Upper lobe of left lung (tissue), 4 donors: Measurements from ENCODE around the gene MDN1.

Experiments
- EP300 ChIP-seq, 4 donors: sonication (generic); formaldehyde crosslinking; IDR thresholded peaks; one replicate each; pipeline ENCODE4 v1.5.1; 2017; ENCODE audit warnings: antibody characterized with exemption in 4 of 4, control low read depth in 2 of 4
- POLR2A ChIP-seq, 4 donors: fragments of 450-650 bp; IDR thresholded peaks; one replicate each; pipeline ENCODE4 v1.5.1; 2016 to 2017; ENCODE audit warnings: antibody characterized with exemption in 4 of 4, mild to moderate bottlenecking in 2 of 4
- POLR2AphosphoS5 ChIP-seq, 2 donors: sonication (generic); formaldehyde crosslinking; IDR thresholded peaks; one replicate each; pipeline ENCODE4 v1.5.1; 2017; ENCODE audit warnings: antibody characterized with exemption in 2 of 2
- TF ChIP-seq, protein P1 (sequence below), 6 experiments: fragments of 450-650 bp in 4 of 6; fragments of 200-600 bp in 2 of 6; sonication (generic) in 2 of 6; IDR thresholded peaks; one replicate each; pipeline ENCODE4 v1.5.1; 2016 to 2019; ENCODE audit warnings: antibody characterized with exemption in 6 of 6

DNA sequence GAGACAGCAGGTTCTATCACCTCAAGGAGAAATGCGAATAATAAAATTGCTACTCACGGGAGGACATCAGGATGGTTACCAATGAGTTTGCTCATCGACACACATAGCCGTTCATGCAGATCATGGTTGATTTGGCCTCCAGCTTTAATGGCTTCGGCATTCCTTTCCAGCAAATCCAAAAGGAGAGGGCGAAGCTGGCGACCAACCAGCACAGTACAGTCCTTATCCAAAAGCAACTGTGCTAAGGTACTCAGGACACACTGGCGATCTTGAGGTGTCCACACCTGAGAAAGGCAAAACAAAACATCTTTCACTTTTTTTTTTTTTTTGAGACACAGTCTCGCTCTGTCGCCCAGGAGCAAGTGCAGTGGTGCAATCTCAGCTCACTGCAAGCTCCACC, 16.3 kb downstream of the MDN1 start:
- TF ChIP-seq, protein P1, sequence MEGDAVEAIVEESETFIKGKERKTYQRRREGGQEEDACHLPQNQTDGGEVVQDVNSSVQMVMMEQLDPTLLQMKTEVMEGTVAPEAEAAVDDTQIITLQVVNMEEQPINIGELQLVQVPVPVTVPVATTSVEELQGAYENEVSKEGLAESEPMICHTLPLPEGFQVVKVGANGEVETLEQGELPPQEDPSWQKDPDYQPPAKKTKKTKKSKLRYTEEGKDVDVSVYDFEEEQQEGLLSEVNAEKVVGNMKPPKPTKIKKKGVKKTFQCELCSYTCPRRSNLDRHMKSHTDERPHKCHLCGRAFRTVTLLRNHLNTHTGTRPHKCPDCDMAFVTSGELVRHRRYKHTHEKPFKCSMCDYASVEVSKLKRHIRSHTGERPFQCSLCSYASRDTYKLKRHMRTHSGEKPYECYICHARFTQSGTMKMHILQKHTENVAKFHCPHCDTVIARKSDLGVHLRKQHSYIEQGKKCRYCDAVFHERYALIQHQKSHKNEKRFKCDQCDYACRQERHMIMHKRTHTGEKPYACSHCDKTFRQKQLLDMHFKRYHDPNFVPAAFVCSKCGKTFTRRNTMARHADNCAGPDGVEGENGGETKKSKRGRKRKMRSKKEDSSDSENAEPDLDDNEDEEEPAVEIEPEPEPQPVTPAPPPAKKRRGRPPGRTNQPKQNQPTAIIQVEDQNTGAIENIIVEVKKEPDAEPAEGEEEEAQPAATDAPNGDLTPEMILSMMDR (IDR thresholded peaks at IDR 0.05), result no peak
- TF ChIP-seq POLR2AphosphoS5 (IDR thresholded peaks at IDR 0.05) (no peak), POLR2A (IDR thresholded peaks at IDR 0.05) (no peak), EP300 (IDR thresholded peaks at IDR 0.05) (no peak)
